Nephron progenitor cell (in vitro differentiated cells): ENCODE results near the gene PXK.
"Not testable (repeated sequence)": the region's sequence is repeated elsewhere in the genome, so short reads cannot be mapped to it uniquely, and the experiment has no call there.

Source experiments
- DNase-seq: peaks from one replicate; pipeline ENCODE4 v3.0.0; 2021
- H3K27ac Mint-ChIP-seq: 2 replicates; pipeline ENCODE4 v1.8.0; 2021; ENCODE audit warnings: mild to moderate bottlenecking, moderate library complexity, mixed read lengths
- H3K27me3 Mint-ChIP-seq: 2 replicates; pipeline ENCODE4 v1.8.0; 2021; ENCODE audit warnings: mild to moderate bottlenecking, low read depth, mixed read lengths; ENCODE audit not compliant: poor library complexity
- H3K36me3 Mint-ChIP-seq: 2 replicates; pipeline ENCODE4 v1.8.0; 2021; ENCODE audit warnings: low read depth, mixed read lengths
- H3K4me1 Mint-ChIP-seq: 2 replicates; pipeline ENCODE4 v1.8.0; 2021; ENCODE audit warnings: mixed read lengths
- H3K4me3 Mint-ChIP-seq: 2 replicates; pipeline ENCODE4 v1.8.0; 2021; ENCODE audit warnings: mild to moderate bottlenecking, moderate library complexity, mixed read lengths
- H3K9me3 Mint-ChIP-seq: 2 replicates; pipeline ENCODE4 v1.8.0; 2021; ENCODE audit warnings: mild to moderate bottlenecking, moderate library complexity, mixed read lengths
- CTCF ChIP-seq: fragments of 200-600 bp; sonication (generic); IDR thresholded peaks from 2 replicates; pipeline ENCODE4 v1.5.0; 2021; ENCODE audit warnings: antibody characterized with exemption

The PXK gene

GRCh38 chr3:58332575-58333188 is at the start of gene PXK:
Gene PXK, plus strand, starts transcription at chr3:58332892. Its CDS starts 97 bp downstream, at chr3:58332989.
- H3K27ac Mint-ChIP-seq: peak within 1 kb of the TSS; percentile 35
- TF ChIP-seq CTCF: no peak
- peak within 1 kb of the TSS; percentile 92 for H3K4me3 Mint-ChIP-seq
- no peaks in the 10 kb centered on the region for H3K9me3 Mint-ChIP-seq
- H3K27me3 Mint-ChIP-seq: peaks cover 10% of the 10 kb centered on the region
- no peaks in the 10 kb centered on the region for H3K36me3 Mint-ChIP-seq
- peak; percentile 83 for DNase-seq
- peaks cover 48% of the 10 kb centered on the region for H3K4me1 Mint-ChIP-seq

GRCh38 chr3:58285334-58285733 is 47.4 kb upstream of the PXK start:
- H3K27me3 Mint-ChIP-seq: peaks cover 6% of the 10 kb centered on the region
- peaks cover 7% of the 10 kb centered on the region for H3K4me1 Mint-ChIP-seq
- DNase-seq: no peak
- TF ChIP-seq CTCF: no peak
- H3K36me3 Mint-ChIP-seq: peaks cover 49% of the 10 kb centered on the region
- peak overlapping the region; percentile 52 for H3K27ac Mint-ChIP-seq
- no peak overlapping the region for H3K4me3 Mint-ChIP-seq
- H3K9me3 Mint-ChIP-seq: peaks cover 15% of the 10 kb centered on the region

DNA sequence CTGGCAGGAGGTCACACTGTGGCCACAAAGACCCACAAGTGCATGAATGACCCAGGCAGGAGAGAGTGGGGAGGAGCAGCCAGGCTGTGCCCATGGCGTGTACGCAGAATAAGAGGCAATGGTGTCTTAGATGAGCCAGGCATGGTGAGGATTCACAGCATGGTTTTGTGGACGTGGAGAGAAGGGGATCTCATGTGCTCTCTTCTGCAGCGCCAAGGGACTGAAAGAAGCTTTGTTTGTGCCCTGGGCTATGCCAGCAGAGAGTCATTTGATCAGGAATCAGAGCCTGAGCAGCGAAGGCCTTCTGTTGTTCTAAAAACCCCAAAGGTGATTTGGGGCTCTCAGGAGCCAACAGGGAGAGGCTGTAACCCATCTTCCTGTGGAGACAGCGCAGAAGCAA is 45.3 kb upstream of the PXK start:
- Mint-ChIP-seq H3K4me1 (peaks cover 16% of the 10 kb centered on the region), H3K27ac (no peak overlapping the region), H3K36me3 (peaks cover 46% of the 10 kb centered on the region), H3K4me3 (no peak overlapping the region), H3K27me3 (peaks cover 6% of the 10 kb centered on the region), H3K9me3 (peaks cover 27% of the 10 kb centered on the region)
- no peak for TF ChIP-seq CTCF
- no peak for DNase-seq

DNA sequence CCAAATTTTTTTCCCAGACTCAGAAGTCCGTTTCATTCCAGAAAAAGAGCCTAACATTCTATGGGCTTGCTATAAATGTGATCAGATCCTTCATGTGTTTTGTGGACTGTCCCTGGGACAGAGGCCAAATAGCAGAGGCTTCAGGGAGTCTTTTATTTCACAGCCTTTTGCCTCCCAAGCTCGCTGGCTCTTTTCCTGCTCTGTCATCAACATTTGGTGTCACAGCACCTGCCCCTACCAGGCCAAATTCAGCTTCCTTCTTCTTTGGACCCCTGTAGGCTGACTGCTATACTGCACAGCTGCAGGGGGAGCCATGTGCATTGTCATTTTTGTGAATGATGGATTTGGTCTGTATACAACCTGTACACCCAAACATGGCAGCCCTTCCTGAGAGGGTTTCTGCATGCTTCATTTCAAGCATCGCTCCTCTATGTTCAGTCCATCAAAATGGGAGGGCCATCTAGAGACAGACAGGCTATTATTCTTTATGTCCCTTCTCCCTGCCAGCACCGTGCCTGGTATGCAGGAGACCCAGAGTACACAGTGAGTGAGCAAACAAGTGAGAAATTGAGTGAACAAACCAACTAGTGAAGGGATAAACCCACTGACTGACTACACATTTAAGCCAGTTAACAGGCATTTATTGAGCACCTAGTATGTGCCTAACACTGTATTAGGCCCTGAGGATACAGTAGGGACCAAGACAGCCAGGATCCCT is 44.5 kb upstream of the PXK start:
- Mint-ChIP-seq H3K27me3 (peaks cover 6% of the 10 kb centered on the region), H3K36me3 (peaks cover 41% of the 10 kb centered on the region), H3K9me3 (peaks cover 27% of the 10 kb centered on the region), H3K4me1 (peaks cover 16% of the 10 kb centered on the region), H3K27ac (no peak overlapping the region), H3K4me3 (no peak overlapping the region)
- DNase-seq: no peak
- TF ChIP-seq CTCF: no peak

DNA sequence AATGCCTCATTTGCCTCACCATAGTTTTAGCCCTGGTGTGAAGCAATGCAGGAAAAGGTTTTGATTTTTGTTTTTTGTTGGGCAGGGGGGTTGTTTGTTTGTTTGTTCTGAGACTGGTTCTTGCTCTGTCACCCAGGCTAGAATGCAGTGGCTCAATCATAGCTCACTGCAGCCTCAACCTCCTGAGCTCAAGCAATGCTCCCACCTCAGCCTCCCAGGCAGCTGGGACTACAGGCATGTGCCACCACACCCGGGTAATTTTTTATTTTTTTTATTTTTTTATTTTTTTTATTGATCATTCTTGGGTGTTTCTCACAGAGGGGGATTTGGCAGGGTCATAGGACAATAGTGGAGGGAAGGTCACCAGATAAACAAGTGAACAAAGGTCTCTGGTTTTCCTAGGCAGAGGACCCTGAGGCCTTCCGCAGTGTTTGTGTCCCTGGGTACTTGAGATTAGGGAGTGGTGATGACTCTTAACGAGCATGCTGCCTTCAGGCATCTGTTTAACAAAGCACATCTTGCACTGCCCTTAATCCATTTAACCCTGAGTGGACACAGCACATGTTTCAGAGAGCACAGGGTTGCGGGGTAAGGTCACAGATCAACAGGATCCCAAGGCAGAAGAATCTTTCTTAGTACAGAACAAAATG is 43.6 kb upstream of the PXK start:
- peaks cover 27% of the 10 kb centered on the region for H3K9me3 Mint-ChIP-seq
- not testable (repeated sequence) for H3K4me3 Mint-ChIP-seq, DNase-seq, H3K27ac Mint-ChIP-seq, H3K27me3 Mint-ChIP-seq
- H3K36me3 Mint-ChIP-seq: peaks cover 44% of the 10 kb centered on the region
- peaks cover 16% of the 10 kb centered on the region for H3K4me1 Mint-ChIP-seq

GRCh38 chr3:58290446-58290845 is 42.2 kb upstream of the PXK start:
- not testable (repeated sequence) for H3K4me3 Mint-ChIP-seq, H3K27me3 Mint-ChIP-seq, H3K27ac Mint-ChIP-seq, H3K4me1 Mint-ChIP-seq, DNase-seq
- H3K9me3 Mint-ChIP-seq: peaks cover 33% of the 10 kb centered on the region
- H3K36me3 Mint-ChIP-seq: peaks cover 44% of the 10 kb centered on the region
